Epithelial cell of proximal tubule (primary cell): ENCODE data around the gene TANGO6. TPM values are rescaled to one million over a fixed set of nuclear protein-coding genes. Genes with fewer than 3 reads are reported as not detected.
"Not testable (repeated sequence)": the region's sequence is repeated elsewhere in the genome, so short reads cannot be mapped to it uniquely, and the experiment has no call there.

Source experiments
- DNase-seq: peaks from one replicate; pipeline ENCODE4 v3.0.0-alpha.2; 2011; ENCODE audit warnings: low read depth
- H3K4me3 ChIP-seq: 2 replicates; pipeline ENCODE4 v1.5.1; 2011; ENCODE audit warnings: low read depth, mild to moderate bottlenecking, low read length
- CTCF ChIP-seq: conservative IDR thresholded peaks from 2 replicates; pipeline ENCODE4 v1.5.1; 2012; ENCODE audit warnings: low read depth, mild to moderate bottlenecking, low read length
- total RNA-seq: library from RNA; depleted of rRNA; stranded (reverse); fragments of >200 nt; gene quantifications from 2 replicates; pipeline ENCODE4 v1.2.3, GENCODE V29; 2015

The TANGO6 gene
- total RNA-seq, 1 donor from 2014 or later = 20.0 TPM

- H3K4me3 ChIP-seq, DNase-seq: not testable (repeated sequence)
- TF ChIP-seq CTCF = peak; percentile 43
Observed at GRCh38 chr16:68990172-68990845, 147.0 kb downstream of the TANGO6 start.

GRCh38 chr16:68991075-68991474 lies 147.7 kb downstream of the TANGO6 start:
- DNase-seq = no peak
- no peak overlapping the region for H3K4me3 ChIP-seq
- no peak for TF ChIP-seq CTCF

GRCh38 chr16:68992521-68992920 lies 149.2 kb downstream of the TANGO6 start:
- no peak for TF ChIP-seq CTCF
- H3K4me3 ChIP-seq = no peak overlapping the region
- DNase-seq = no peak

GRCh38 chr16:68993456-68993855 lies 150.1 kb downstream of the TANGO6 start:
- no peak overlapping the region for H3K4me3 ChIP-seq
- no peak for DNase-seq
- TF ChIP-seq CTCF = no peak

- DNase-seq = peak; percentile 93
- no peak for TF ChIP-seq CTCF
- no peak overlapping the region for H3K4me3 ChIP-seq
Observed at GRCh38 chr16:68993885-68994284, 150.6 kb downstream of the TANGO6 start.

- no peak overlapping the region for H3K4me3 ChIP-seq
- no peak for TF ChIP-seq CTCF
- no peak for DNase-seq
Observed at GRCh38 chr16:68994324-68994723, 151.0 kb downstream of the TANGO6 start.

- H3K4me3 ChIP-seq = no peak overlapping the region
- DNase-seq = no peak
- peak; percentile 65 for TF ChIP-seq CTCF
Observed at GRCh38 chr16:68995011-68995504, 151.7 kb downstream of the TANGO6 start.
